ENCODE measurements around the gene NT5DC1.

DNA sequence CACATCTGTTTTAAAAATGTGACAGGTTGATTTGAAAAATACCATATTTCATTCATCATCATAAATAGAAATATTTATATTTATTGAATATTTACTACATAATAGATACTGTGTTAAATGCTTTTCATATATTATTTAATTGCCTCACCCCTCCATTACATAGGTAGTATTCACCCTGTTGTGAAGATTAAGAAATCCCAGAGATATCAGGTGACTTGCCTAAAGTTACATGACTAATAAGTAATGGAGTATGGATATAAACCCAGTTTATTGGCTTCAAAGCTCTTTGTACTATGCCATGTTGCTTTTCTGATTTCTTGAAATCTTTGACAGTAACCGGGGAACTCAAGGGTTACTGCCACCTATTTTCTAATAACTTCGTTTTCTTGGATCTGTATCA is 189.2 kb downstream of the NT5DC1 start:
- no peak for TF ChIP-seq EZH2 (IDR thresholded peaks at IDR 0.05)
- TF ChIP-seq, protein P1, sequence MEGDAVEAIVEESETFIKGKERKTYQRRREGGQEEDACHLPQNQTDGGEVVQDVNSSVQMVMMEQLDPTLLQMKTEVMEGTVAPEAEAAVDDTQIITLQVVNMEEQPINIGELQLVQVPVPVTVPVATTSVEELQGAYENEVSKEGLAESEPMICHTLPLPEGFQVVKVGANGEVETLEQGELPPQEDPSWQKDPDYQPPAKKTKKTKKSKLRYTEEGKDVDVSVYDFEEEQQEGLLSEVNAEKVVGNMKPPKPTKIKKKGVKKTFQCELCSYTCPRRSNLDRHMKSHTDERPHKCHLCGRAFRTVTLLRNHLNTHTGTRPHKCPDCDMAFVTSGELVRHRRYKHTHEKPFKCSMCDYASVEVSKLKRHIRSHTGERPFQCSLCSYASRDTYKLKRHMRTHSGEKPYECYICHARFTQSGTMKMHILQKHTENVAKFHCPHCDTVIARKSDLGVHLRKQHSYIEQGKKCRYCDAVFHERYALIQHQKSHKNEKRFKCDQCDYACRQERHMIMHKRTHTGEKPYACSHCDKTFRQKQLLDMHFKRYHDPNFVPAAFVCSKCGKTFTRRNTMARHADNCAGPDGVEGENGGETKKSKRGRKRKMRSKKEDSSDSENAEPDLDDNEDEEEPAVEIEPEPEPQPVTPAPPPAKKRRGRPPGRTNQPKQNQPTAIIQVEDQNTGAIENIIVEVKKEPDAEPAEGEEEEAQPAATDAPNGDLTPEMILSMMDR (IDR thresholded peaks at IDR 0.05 in 2 of 3, conservative IDR thresholded peaks at IDR 0.05 in 1 of 3; ENCODE audit: borderline replicate concordance in 1 of 3, insufficient read depth in 1 of 3, low read depth in 2 of 3, low read length in 2 of 3), result no peak
- no peak for TF ChIP-seq ELF1 (IDR thresholded peaks at IDR 0.05; ENCODE audit: borderline replicate concordance, low read depth)
- no peak for TF ChIP-seq SP1 (IDR thresholded peaks at IDR 0.05; ENCODE audit: low read depth)
- no peak for TF ChIP-seq POLR2AphosphoS5 (IDR thresholded peaks at IDR 0.05; ENCODE audit: low read depth, low read length)
